PFSK-1 (cell line): Measurements from ENCODE around the gene MITD1.

Experiments used
- POLR2AphosphoS5 ChIP-seq: IDR thresholded peaks from 2 replicates; pipeline ENCODE4 v1.6.1; 2012; ENCODE audit warnings: low read depth, mild to moderate bottlenecking, control low read depth, low read length, moderate library complexity
- TAF1 ChIP-seq: IDR thresholded peaks from 2 replicates; pipeline ENCODE4 v1.6.1; 2012; ENCODE audit warnings: low read length, control low read depth, borderline replicate concordance; ENCODE audit not compliant: insufficient read depth
- TF ChIP-seq, protein P1 (sequence below), 2 experiments: IDR thresholded peaks; 2 replicates each; pipeline versions ENCODE4 v1.6.1 to v1.8.0; 2011 to 2012; ENCODE audit warnings: low read depth in 2 of 2, low read length in 2 of 2, control low read depth in 1 of 2, inconsistent platforms in 1 of 2, mild to moderate bottlenecking in 1 of 2, moderate library complexity in 1 of 2; ENCODE audit not compliant: insufficient read depth in 1 of 2

DNA sequence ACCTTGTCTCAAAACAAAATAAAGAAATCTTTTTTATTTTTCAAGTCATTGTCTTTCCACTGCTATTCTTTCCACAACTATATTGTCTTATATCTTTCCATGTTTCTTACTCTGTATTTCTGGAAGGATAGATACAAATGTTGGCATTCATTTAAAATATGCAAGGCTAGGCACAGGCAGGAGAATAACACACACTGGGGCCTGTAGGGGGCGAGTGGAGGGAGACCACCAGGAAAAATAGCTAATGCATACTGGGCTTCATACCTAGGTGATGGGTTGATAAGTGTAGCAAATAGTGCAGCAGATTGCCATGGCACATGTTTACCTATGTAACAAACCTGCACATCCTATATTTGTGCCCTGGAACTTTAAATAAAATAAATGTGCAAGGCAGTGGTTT, 9.7 kb upstream of the MITD1 start:
- no peak for TF ChIP-seq POLR2AphosphoS5
- TF ChIP-seq TAF1: no peak
- TF ChIP-seq, protein P1, sequence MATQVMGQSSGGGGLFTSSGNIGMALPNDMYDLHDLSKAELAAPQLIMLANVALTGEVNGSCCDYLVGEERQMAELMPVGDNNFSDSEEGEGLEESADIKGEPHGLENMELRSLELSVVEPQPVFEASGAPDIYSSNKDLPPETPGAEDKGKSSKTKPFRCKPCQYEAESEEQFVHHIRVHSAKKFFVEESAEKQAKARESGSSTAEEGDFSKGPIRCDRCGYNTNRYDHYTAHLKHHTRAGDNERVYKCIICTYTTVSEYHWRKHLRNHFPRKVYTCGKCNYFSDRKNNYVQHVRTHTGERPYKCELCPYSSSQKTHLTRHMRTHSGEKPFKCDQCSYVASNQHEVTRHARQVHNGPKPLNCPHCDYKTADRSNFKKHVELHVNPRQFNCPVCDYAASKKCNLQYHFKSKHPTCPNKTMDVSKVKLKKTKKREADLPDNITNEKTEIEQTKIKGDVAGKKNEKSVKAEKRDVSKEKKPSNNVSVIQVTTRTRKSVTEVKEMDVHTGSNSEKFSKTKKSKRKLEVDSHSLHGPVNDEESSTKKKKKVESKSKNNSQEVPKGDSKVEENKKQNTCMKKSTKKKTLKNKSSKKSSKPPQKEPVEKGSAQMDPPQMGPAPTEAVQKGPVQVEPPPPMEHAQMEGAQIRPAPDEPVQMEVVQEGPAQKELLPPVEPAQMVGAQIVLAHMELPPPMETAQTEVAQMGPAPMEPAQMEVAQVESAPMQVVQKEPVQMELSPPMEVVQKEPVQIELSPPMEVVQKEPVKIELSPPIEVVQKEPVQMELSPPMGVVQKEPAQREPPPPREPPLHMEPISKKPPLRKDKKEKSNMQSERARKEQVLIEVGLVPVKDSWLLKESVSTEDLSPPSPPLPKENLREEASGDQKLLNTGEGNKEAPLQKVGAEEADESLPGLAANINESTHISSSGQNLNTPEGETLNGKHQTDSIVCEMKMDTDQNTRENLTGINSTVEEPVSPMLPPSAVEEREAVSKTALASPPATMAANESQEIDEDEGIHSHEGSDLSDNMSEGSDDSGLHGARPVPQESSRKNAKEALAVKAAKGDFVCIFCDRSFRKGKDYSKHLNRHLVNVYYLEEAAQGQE (IDR thresholded peaks at IDR 0.05; ENCODE audit: insufficient read depth in 1 of 2, low read depth in 2 of 2, low read length in 2 of 2): no peak
